Left lung (tissue), 10 donors: Measurements from ENCODE around the gene WDR20. TPM values are rescaled to one million over a fixed set of nuclear protein-coding genes. Genes with fewer than 3 reads are reported as not detected.

Experiments
- ATAC-seq: fragments of 200-7000 bp; cut with Tn5 transposase; one replicate; pipeline ENCODE4 v1.9.1; 2020; ENCODE audit warnings: moderate library complexity
- DNase-seq, 4 donors: peaks; one replicate each; pipeline ENCODE4 v3.0.0-alpha.2; 2013 to 2020
- H3K27ac ChIP-seq, 2 donors: fragments of 200-600 bp; sonication (generic) in 1 of 2; one replicate each; pipeline versions ENCODE4 v1.5.0 to v1.8.0; 2020 to 2021
- H3K27me3 ChIP-seq, 2 donors: fragments of 200-600 bp; sonication (generic) in 1 of 2; one replicate each; pipeline versions ENCODE4 v1.5.0 to v1.8.0; 2020 to 2021
- H3K36me3 ChIP-seq, 2 donors: fragments of 200-600 bp; sonication (generic) in 1 of 2; one replicate each; pipeline versions ENCODE4 v1.5.0 to v1.8.0; 2020 to 2021
- H3K4me1 ChIP-seq, 2 donors: fragments of 200-600 bp; one replicate each; pipeline ENCODE4 v1.8.0; 2021
- H3K4me3 ChIP-seq, 2 donors: fragments of 200-600 bp; sonication (generic) in 1 of 2; one replicate each; pipeline versions ENCODE4 v1.5.0 to v1.8.0; 2020 to 2021; ENCODE audit warnings: mild to moderate bottlenecking in 1 of 2
- H3K9me3 ChIP-seq, 2 donors: fragments of 200-600 bp; sonication (generic) in 1 of 2; one replicate each; pipeline versions ENCODE4 v1.5.0 to v1.8.0; 2020 to 2021
- intact Hi-C, 2 donors: fragments of 100-400 bp; cut with DNase I; formaldehyde crosslinking; loops; one replicate each; pipeline versions ENCODE4 v1.11.2 to v1.14.2; 2022
- polyA plus RNA-seq, 6 donors: library from polyadenylated mRNA; unstranded; fragments of 120-200 nt; gene quantifications; one replicate each; pipeline ENCODE4 v1.2.1, GENCODE V29; 2013; ENCODE audit not compliant: insufficient read length in 6 of 6
- total RNA-seq, 2 donors: library from RNA; stranded (reverse); fragmentation: NEBNext Ultra II Directional; extraction: Animal tissue kit (Norgen Biotek cat#: 25700); gene quantifications; one replicate each; pipeline ENCODE4 v1.2.1, GENCODE V29; 2021
- TF ChIP-seq, protein P1 (sequence below), 2 donors: fragments of 200-600 bp; sonication (generic) in 1 of 2; IDR thresholded peaks; one replicate each; pipeline versions ENCODE4 v1.5.0 to v1.8.0; 2021; ENCODE audit warnings: antibody characterized with exemption in 2 of 2
- donor health status: DM: no; HTN: yes; CAD: no.
- donor health status: DM: no; HTN: no; CAD: no.

The WDR20 gene
- total and polyA plus RNA-seq, 8 donors = 22.4 to 28.4 (median 26.2) TPM

DNA sequence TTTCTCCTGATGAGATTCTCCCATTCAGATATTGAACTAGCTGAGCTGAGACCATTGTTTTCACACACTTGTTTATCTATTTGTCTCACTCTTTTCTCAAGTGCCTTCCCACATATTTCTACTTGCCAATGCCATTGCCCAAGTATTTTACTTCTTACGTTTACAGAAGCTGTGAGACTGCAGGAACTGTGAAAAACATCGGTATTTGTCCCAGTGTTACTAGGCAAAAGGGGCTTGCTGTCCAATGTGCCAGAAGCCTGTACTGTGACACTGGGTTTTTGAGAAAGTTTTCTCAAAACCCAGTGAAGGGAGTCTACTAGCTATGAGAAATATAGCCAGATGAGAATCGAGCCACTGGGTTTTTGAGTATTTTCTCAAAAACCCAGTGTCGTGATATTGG is 37.5 kb downstream of the WDR20 start:
- intact Hi-C loops = no loop called here
- TF ChIP-seq, protein P1, sequence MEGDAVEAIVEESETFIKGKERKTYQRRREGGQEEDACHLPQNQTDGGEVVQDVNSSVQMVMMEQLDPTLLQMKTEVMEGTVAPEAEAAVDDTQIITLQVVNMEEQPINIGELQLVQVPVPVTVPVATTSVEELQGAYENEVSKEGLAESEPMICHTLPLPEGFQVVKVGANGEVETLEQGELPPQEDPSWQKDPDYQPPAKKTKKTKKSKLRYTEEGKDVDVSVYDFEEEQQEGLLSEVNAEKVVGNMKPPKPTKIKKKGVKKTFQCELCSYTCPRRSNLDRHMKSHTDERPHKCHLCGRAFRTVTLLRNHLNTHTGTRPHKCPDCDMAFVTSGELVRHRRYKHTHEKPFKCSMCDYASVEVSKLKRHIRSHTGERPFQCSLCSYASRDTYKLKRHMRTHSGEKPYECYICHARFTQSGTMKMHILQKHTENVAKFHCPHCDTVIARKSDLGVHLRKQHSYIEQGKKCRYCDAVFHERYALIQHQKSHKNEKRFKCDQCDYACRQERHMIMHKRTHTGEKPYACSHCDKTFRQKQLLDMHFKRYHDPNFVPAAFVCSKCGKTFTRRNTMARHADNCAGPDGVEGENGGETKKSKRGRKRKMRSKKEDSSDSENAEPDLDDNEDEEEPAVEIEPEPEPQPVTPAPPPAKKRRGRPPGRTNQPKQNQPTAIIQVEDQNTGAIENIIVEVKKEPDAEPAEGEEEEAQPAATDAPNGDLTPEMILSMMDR (IDR thresholded peaks at IDR 0.05) = no peak
- ATAC-seq = no peak

DNA sequence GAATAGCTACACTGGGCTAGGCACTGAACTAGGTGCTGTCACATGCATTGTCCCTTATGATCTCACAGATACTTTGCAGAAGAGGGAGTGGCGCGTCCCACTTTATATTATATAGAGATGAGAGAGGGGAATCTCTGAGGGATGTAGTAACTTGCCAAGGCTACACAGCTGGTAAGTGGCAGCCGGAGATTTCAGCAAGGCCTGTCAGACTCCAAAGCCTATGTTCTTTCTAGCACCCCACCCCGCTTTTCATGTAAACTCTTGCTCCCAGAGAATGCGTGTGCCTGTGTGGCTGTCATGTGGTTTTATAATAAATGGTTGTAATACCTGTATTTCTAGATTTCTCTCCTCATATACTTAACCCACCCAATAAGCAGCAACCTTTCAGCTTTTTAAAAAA is 39.1 kb downstream of the WDR20 start:
- Histone ChIP-seq H3K9me3 (no peaks in the 10 kb centered on the region), H3K4me3 (no peak overlapping the region), H3K4me1 (peaks cover 0 to 16% of the 10 kb centered on the region in 2 donors), H3K27me3 (no peaks in the 10 kb centered on the region), H3K27ac (no peak overlapping the region), H3K36me3 (no peaks in the 10 kb centered on the region)
- no peak for ATAC-seq
- TF ChIP-seq, protein P1 (IDR thresholded peaks at IDR 0.05) = no peak
- DNase-seq = no peak
- intact Hi-C loops = no loop called here

More for the DNA sequence above, 37.5 kb downstream of the WDR20 start:
- Histone ChIP-seq H3K4me3 (no peak overlapping the region), H3K4me1 (peaks cover 0 to 14% of the 10 kb centered on the region in 2 donors), H3K27me3 (no peaks in the 10 kb centered on the region), H3K27ac (no peak overlapping the region), H3K36me3 (no peaks in the 10 kb centered on the region), H3K9me3 (no peaks in the 10 kb centered on the region)
- DNase-seq = no peak

DNA sequence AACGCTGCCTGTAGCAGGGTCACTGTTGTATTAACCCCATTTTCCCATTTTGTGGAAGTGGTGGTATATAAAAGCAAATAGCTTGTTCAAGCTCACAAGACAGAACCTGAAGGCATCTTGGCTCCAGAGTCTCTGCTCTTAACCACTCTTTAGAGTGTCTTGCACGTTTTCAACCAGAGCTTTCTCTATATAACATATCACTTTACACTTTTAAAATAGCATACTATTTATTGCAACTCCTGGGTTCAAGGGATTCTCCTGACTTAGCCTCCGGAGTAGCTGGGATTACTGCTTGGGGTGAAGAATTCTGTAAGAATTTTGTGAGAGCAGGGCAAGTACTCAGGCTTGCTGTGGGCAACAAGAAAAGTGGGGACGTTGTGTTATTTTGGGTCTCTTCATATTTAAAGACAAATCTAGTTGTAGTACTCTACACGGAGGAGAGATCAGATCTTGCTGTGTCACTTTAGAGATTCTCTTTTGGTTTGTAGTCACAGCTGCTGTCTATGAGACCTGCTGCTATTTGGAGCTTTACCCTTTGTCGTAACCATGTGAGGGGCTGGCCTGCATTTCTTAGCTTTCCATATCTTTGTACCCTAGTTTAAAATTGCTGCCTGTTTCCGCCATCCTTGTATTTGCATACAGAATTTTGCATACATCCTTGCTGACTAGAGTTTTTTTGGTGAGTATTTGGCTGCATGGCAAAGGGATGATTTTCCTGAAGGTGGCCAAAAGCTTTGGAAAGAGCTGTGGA is 40.7 kb downstream of the WDR20 start:
- TF ChIP-seq, protein P1 (IDR thresholded peaks at IDR 0.05) = no peak
- ATAC-seq = no peak
- intact Hi-C loops = no loop called here
- no peak overlapping the region for H3K27ac ChIP-seq
- H3K9me3 ChIP-seq = no peaks in the 10 kb centered on the region
- H3K4me3 ChIP-seq = no peak overlapping the region
- no peaks in the 10 kb centered on the region for H3K36me3 ChIP-seq
- H3K27me3 ChIP-seq = no peaks in the 10 kb centered on the region
- DNase-seq = no peak
- H3K4me1 ChIP-seq = peaks cover 0 to 26% of the 10 kb centered on the region in 2 donors

DNA sequence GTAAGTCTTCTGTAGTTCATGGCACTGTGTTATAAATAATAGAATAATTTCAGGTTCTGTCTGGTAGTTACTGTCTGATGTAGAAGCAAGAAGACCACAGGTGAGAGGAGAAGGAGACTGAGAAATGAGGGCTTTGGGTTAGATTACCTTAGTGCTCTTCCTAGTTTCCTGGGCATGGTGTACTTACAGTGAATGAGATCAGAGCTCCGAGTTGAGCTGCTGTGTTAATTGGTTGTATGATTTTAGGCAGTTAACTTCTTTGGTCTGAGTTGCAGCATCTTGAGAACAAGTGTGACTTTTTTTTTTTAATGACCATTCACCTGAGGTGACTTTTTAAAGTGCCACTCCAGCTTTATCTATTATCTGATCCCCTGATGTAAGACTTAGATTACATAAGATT is 41.5 kb downstream of the WDR20 start:
- H3K36me3 ChIP-seq = no peaks in the 10 kb centered on the region
- H3K27ac ChIP-seq = no peak overlapping the region
- no peak for DNase-seq
- intact Hi-C loops = no loop called here
- H3K9me3 ChIP-seq = no peaks in the 10 kb centered on the region
- H3K4me1 ChIP-seq = peaks cover 0 to 30% of the 10 kb centered on the region in 2 donors
- no peaks in the 10 kb centered on the region for H3K27me3 ChIP-seq
- no peak overlapping the region for H3K4me3 ChIP-seq
- no peak for ATAC-seq
- TF ChIP-seq, protein P1 (IDR thresholded peaks at IDR 0.05) = no peak

DNA sequence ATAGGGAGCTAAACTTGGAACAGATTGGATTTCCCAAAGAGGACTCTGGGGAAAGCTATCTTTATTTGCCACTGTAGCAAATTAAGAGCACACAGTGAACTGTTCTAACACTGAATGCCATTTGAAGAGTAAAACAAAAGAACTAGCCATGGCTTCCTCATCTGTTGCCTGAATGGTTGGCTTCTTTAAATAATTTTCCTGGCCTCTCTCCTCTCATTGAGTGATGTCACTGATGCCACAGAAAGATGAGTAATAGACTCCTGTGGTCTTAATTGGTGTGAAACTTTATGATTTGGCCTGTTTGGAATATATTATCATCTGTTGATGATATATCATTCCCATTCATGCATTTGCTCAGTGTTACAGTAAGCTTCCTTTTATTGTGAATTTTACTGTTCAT is 42.5 kb downstream of the WDR20 start:
- TF ChIP-seq, protein P1 (IDR thresholded peaks at IDR 0.05) = no peak
- Histone ChIP-seq H3K36me3 (no peaks in the 10 kb centered on the region), H3K9me3 (no peaks in the 10 kb centered on the region), H3K27ac (no peak overlapping the region), H3K4me1 (peaks cover 9 to 40% of the 10 kb centered on the region in 2 donors), H3K27me3 (no peaks in the 10 kb centered on the region), H3K4me3 (no peak overlapping the region)
- DNase-seq (no peak), ATAC-seq (no peak)
- intact Hi-C loops = no loop called here
